ENCODE measurements around the gene PSME2. TPM values are rescaled to one million over a fixed set of nuclear protein-coding genes. Genes with fewer than 3 reads are reported as not detected.

Gene PSME2
- total RNA-seq, 4 donors from 2014 or later: 31.3 to 66.6 (median 47.5) TPM

DNA sequence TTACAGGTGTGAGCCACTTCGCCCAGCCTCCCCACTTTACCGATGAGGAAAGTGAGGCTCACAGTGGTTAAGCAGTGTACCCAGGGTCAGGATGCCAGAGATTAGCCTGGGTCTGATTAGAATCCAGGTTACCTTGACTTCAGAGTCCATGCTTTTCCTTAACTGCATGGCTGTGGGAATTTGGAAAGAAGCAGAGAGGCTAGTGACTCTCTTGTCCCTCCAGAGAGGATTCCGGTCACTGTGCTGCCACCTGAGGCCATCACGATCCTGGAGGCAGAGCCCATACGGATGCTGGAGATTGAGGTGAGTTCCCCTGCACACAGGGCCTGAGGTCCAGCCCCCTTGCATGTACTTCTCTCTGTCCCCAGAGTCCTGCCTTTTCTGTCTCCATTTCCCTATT, 30.2 kb upstream of the PSME2 start:
- intact Hi-C loops (cut with DNase I): no loop called here
- no peaks in the 10 kb centered on the region for H3K27me3 ChIP-seq
- H3K9me3 ChIP-seq: no peaks in the 10 kb centered on the region
- DNase-seq: no peak
- TF ChIP-seq, protein P1, sequence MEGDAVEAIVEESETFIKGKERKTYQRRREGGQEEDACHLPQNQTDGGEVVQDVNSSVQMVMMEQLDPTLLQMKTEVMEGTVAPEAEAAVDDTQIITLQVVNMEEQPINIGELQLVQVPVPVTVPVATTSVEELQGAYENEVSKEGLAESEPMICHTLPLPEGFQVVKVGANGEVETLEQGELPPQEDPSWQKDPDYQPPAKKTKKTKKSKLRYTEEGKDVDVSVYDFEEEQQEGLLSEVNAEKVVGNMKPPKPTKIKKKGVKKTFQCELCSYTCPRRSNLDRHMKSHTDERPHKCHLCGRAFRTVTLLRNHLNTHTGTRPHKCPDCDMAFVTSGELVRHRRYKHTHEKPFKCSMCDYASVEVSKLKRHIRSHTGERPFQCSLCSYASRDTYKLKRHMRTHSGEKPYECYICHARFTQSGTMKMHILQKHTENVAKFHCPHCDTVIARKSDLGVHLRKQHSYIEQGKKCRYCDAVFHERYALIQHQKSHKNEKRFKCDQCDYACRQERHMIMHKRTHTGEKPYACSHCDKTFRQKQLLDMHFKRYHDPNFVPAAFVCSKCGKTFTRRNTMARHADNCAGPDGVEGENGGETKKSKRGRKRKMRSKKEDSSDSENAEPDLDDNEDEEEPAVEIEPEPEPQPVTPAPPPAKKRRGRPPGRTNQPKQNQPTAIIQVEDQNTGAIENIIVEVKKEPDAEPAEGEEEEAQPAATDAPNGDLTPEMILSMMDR (IDR thresholded peaks at IDR 0.05): no peak
- no peak for TF ChIP-seq POLR2A (IDR thresholded peaks at IDR 0.05)
- peaks cover 7 to 11% of the 10 kb centered on the region in 2 donors for H3K36me3 ChIP-seq
- peaks cover 1 to 17% of the 10 kb centered on the region in 2 donors for H3K4me1 ChIP-seq
- 95 to 97% methylated on average over 4 to 5 of the region's 5 CpGs for WGBS, 2 donors
- no peak overlapping the region for H3K4me3 ChIP-seq (replicated peaks in 1 of 3)
- no peak overlapping the region for H3K27ac ChIP-seq

DNA sequence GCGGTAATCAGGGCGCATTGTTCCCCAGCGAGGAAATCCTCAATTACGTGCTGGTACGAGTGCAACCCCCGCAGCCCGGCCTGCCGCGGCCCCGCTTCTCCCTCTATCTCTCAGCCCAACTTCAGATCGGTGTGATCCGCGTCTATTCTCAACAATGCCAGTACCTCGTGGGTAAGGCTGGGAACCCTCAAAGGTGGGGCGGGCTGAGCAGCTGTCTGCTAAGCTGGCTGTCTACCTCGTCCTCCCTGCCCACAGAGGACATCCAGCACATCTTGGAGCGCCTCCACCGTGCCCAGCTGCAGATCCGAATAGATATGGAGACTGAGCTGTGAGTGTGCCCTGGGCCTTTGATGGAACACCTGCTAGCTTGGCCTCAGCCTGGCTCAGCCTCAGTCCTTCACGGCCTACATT, 26.5 kb upstream of the PSME2 start:
- H3K27ac ChIP-seq: no peak overlapping the region

DNA sequence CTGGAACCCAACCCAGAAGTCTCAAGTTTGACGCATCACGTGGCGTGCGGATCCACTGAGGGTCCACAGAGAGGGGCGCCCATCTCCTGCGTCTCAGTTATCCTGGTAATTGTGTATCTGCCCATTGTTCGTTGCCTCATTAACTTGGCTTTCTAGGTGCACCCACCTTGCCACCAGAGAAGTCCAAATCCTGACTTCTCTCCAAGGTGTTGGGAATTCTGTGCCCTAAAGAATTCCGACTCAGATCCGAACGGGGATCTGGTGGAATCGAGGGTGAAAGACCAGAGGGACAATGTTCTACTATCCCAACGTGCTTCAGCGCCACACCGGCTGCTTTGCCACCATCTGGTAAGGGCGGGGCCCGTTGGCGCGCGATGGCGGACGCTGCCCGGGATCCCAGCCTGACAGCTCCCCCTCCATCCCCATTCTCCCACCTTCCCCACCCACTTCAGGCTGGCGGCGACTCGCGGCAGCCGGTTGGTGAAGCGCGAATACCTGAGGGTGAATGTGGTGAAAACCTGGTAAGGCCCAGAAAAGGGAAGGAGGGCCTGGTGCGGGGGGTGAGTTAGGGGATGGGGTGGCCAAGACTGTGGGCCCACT, 26.0 kb upstream of the PSME2 start:
- Histone ChIP-seq H3K4me1 (peaks cover 3 to 5% of the 10 kb centered on the region in 2 donors), H3K36me3 (no peaks in the 10 kb centered on the region), H3K4me3 (replicated peaks in 1 of 3) (peak overlapping the region in 1 of 3 donors; percentile 6), H3K9me3 (no peaks in the 10 kb centered on the region), H3K27me3 (no peaks in the 10 kb centered on the region), H3K27ac (no peak overlapping the region)
- intact Hi-C loops (cut with DNase I): no loop called here
- no peak for TF ChIP-seq POLR2A (IDR thresholded peaks at IDR 0.05)
- TF ChIP-seq, protein P1 (IDR thresholded peaks at IDR 0.05): no peak
- 33 to 41% methylated on average over 25 to 30 of the region's 30 CpGs for WGBS, 2 donors
- peak in 1 of 2 donors; percentile 6 for DNase-seq

More for the DNA sequence above, 26.5 kb upstream of the PSME2 start:
- Histone ChIP-seq H3K4me3 (replicated peaks in 1 of 3) (no peak overlapping the region), H3K9me3 (no peaks in the 10 kb centered on the region), H3K4me1 (peaks cover 3 to 5% of the 10 kb centered on the region in 2 donors), H3K27me3 (no peaks in the 10 kb centered on the region), H3K36me3 (no peaks in the 10 kb centered on the region)
- TF ChIP-seq, protein P1 (IDR thresholded peaks at IDR 0.05): no peak
- TF ChIP-seq POLR2A (IDR thresholded peaks at IDR 0.05): no peak
- WGBS, 2 donors: 69 to 77% methylated on average over 14 to 20 of the region's 20 CpGs
- no peak for DNase-seq
- intact Hi-C loops (cut with DNase I): no loop called here

DNA sequence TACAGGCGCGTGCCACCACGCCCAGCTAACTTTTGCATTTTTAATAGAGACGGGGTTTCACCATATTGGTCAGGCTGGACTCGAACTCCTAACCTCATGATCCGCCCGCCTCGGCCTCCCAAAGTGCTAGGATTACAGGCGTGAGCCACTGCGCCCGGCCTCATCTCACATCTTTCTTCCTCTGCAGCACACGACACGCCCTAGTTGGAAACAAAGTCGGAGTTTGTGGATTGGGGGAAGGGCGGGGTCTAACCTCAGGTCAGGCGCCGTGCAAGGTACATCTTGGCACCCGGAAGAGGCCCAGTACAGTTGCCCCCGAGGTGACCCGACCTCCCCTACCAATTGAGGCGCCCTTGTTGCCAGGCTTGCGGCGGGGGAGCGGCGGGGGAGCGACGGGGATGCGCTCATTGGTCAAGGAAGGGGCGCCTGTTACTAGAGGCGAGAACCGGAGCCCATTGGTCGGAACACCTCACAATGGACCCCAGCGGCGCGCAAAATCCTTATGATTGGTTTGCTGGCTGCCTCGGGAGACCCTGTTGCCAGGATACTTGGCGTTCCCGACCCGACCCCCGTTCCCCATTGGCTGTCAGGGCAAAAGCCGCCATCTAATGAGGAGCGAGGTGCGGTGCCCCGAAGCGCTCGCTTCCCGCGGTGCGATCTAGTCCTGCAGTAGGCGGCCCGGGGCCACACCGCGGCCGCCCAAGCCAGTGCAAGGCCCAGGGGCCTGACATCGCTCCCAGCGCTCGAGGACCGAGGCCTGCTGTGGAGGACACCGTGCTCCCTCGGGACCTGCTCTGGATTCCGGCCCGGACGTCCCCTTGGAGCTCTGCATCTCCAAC, 25.2 kb upstream of the PSME2 start, which contains the start of gene REC8:
Gene REC8, plus strand, starts transcription at position 659 of the 839 bp plus-strand sequence. CDS start 473 bp downstream, outside the sequence.
- Histone ChIP-seq H3K27ac (no peak within 1 kb of the TSS), H3K36me3 (peaks cover 3% of the 10 kb centered on the region in 2 donors), H3K27me3 (no peaks in the 10 kb centered on the region), H3K9me3 (no peaks in the 10 kb centered on the region), H3K4me1 (peaks cover 3 to 5% of the 10 kb centered on the region in 2 donors), H3K4me3 (replicated peaks in 1 of 3) (peak within 1 kb of the TSS in 1 of 3 donors; percentile 6)
- intact Hi-C loops (cut with DNase I): no loop called here
- no peak for TF ChIP-seq POLR2A (IDR thresholded peaks at IDR 0.05)
- TF ChIP-seq, protein P1 (IDR thresholded peaks at IDR 0.05): no peak
- 16 to 22% methylated on average over 38 to 49 of the region's 63 CpGs for WGBS, 2 donors
- peak; percentile 77 to 88 for DNase-seq
